Hypothalamus (tissue), 51 donors: Measurements from ENCODE around the gene RIC1.
"Not testable (repeated sequence)": the region's sequence is repeated elsewhere in the genome, so short reads cannot be mapped to it uniquely, and the experiment has no call there.

Source experiments
- DNase-seq, 51 donors: peaks; one replicate each; lab custom pipeline; 2025; lab: John Stamatoyannopoulos, UW

RIC1 gene

DNA sequence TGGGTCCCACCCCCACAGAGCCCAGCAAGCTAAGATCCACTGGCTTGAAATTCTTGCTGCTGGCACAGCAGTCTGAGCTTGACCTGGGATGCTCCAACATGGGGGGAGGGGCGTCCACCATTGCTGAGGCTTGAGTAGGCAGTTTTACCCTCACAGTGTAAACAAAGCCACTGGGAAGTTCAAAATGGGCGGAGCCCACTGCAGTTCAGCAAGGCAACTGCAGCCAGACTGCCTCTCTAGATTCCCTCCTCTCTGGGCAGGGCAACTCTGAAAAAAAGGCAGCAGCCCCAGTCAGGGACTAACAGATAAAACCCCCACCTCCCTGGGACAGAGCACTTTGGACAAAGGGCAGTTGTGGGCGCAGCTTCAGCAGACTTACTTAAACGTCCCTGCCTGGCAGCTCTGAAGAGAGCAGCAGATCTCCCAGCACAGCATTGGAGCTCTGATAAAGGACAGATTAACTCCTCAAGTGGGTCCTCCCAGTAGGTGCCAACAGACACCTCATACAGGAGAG, 150.9 kb downstream of the RIC1 start:
- DNase-seq: not testable (repeated sequence)

DNA sequence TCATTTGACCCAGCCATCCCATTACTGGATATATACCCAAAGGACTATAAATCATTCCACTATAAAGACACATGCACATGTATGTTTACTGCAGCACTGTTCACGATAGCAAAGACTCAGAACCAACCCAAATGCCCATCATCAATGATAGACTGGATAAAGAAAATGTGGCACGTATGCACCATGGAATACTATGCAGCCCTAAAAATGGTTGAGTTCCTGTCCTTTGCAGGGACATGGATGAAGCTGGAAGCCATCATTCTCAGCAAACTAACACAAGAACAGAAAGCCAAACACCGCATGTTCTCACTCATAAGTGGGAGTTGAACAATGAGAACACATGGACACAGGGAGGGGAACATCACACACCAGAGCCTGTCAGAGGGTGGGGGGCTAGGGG, 154.5 kb downstream of the RIC1 start:
- not testable (repeated sequence) for DNase-seq

DNA sequence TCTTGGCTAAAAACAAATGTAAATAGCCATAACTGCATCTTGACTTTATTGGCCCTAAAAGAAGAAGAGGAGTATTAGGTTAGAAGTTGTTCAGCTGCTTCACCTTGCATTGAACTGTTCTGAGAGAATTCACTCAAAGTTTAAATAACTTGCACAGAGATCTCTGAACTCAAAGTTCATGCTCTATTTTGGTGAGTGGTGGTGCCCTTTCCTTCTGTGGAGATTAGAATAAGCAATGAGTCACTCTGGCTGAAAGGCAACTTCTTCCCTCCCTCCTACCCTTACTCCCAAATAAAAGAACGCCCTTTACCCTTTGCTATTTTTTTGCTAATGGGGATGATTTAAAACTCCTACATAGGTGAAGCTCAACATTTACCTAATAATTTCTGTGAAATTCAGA, 155.1 kb downstream of the RIC1 start:
- no peak for DNase-seq

DNA sequence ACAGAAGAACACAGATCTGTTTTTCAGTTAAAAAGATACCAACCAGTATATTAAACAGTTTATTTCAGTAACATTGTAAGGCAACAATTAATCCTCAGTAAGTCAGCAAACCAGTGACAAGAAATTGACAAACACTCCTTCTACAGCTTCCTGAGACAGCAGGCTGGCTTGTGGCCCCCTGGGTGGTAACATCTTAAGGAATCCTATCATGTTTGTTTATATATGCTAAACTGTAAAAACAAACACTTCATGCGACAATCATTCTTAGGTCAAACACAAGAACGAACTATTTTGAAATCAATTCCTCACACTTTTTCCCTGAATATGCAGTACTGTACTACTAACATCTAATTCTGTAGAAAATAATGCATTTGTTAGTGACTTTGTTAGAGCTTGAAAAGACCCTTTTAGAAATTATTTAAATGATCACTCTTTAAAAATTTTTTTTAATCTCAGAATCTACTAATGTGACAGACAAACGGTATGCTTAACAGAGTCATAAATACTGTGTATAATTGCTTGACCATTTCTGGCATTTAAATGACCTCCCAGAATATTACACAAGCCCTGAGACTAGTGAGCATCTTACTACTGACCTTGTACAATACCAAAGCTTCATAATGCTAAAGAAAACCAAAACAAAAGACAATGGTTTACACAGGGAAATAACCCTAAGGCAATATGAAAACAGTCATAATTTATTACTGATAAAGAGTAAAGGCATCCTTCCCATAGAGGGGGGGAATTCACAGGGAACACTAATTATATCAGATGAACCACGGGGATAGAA, 155.8 kb downstream of the RIC1 start:
- DNase-seq: no peak

DNA sequence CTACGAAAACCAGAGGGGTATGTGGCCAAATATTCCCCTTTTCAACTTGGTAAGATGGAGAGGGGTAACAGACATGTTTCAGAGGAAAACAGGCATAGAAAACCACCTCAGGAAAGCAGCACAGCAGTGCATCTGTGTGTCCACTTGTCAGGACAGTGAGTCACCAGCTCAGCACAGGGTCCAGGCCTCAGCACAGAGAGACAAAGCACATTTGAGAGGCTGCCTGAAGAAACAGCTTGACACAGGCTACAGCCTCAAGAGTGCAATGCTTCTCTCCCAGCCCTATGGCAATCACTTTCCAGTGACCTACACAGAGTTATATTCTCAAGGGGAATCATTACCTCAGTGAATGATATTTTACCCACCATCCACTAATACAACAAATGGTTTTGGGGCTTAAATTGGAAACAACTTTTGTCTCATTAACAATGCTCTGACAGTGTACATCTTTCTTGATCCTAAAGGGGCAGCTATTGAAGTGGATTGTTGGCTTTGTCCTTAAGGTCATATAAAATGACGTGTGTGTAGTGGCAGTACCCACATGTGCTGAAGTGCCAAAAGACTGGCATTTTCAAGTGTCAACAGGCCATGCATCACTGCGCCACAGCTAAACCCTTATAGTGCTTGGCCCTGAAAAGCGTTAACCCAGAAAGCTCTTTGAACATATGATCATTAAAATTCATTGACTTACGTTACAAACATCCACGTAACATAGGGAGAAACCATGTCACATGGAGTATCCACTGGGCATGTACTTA, 157.6 kb downstream of the RIC1 start:
- peak in 20 of 51 donors; percentile 3 to 55 (median 20) for DNase-seq

DNA sequence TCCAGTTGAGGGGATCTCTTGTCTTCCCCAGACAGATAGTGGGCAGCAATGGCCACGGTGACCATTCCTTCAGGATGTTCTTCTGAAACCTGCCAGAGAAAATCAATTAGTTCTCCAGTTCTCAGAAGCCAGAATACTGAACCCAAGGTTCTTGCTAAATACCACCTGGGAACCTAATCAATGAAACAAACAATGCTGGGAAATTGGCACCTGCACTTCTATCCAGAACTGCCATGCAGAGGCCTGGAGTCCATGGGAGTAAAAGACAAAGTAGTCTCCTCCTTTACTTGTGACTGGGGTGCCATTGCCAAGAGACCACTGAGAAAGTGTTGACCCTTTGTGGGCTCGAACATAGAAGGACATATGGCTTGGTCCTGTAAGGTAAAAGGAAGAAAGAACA, 158.3 kb downstream of the RIC1 start:
- DNase-seq: no peak

DNA sequence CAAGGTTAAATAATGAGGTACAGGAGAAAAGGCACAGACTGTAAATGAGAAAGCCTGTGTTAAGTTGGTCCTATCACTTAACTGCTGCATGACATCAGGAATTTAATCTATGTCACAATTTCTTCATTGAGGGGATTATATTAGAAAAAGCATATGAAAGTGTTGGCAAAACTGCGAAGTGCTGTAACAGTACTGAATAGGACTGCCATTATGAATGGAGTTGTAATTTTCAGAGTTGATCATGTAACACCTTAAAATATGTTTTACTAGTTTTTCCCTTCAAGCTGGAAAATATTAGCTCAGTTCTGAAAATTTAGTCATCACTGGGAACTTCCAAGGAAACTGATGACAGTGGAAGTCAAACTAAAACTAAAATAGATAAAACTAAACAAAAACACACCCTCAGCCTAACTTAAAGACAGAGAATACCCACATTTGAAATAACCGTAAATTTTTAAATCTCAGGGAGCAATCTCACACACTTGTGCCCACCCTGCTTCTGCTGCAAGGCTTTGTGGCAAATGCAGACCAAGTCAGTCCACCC, 158.9 kb downstream of the RIC1 start:
- DNase-seq: no peak

DNA sequence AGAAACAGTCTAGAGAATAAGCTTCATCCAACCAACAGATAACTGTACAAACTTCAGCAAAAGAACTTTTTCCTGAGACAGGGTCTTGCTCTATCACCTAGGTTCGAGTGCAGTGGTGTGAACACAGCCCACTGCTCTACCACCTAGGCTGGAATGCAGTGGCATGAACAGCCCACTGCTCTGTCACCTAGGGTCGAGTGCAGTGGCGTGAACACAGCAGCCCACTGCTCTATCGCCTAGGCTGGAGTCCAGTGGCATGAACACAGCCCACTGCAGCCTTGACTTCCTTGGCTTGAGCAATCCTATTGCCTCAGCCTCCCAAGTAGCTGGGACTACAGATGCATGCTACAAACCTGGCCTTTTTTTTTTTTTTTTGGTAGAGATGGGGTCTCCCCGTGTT, 160.6 kb downstream of the RIC1 start:
- no peak for DNase-seq

DNA sequence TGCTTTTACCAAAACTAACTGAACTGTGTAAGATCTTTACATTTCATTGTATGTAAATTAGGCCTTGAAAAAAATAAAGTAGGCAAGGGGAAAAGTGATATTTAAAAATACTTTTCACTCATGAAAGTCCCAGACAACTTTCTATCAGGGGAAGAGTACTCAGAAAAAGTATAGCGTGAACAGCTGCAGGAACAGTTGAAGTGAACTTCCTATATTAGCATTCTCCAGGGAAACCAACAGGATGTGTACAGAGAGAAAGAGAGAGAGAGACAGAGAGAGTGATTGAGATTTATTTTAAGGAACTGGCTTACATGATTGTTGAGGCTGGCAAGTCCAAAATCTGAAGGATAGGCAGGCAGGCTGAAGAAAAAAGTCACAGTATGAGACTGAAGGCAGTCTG, 162.0 kb downstream of the RIC1 start:
- no peak for DNase-seq

DNA sequence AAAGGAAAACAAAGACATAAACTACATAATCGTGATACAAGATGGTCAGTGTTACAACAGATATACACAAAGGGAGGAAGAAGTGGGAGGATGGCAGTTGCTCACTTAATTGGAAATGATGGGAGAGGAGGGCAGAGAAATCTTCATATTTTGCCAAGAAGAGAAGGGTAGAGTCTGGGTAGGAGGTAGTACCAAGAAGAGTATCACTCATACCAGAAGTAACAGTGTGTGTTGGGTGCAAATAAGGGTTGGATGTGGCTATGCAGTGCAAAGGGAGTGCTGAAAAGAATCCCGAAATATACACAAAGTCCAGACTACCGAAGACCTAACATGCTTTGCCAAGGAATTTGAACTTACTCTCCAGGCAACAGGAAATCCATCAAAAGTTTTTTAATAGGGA, 163.0 kb downstream of the RIC1 start:
- no peak for DNase-seq

DNA sequence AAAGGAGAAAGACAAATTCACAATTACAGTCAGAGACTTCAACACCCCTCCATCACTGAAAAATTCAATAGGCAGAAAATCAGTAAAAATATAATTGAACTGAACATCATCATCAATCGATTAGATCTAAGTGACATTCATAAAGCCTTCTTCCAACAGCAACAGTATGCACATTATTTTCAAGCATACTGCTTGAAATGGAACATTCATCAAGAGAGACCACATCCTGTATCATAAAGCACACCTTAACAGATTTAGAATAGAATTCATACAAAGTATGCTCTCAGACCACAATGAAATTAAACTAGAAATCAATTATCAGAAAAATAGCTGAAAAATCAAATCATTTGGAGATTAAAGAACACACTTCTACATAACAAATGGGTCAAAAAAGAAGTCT, 164.9 kb downstream of the RIC1 start:
- no peak for DNase-seq

DNA sequence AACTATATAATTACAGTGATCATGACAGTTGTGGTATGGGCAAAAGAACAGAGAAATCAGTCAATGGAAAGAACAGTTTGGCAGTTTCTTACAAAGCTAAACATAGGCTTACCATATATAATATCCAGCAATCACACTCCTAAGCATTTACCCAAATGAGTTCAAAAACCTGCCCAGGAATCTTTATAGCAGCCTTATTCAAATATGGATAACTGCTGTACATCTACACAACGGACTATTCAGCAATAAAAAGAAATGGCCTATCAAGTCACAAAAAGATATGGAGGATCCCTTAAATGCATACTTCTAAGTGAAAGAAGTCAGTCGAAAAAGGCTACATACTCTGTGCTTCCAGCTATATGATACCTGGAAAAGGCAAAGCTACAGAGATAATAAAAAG, 167.4 kb downstream of the RIC1 start:
- DNase-seq: no peak

DNA sequence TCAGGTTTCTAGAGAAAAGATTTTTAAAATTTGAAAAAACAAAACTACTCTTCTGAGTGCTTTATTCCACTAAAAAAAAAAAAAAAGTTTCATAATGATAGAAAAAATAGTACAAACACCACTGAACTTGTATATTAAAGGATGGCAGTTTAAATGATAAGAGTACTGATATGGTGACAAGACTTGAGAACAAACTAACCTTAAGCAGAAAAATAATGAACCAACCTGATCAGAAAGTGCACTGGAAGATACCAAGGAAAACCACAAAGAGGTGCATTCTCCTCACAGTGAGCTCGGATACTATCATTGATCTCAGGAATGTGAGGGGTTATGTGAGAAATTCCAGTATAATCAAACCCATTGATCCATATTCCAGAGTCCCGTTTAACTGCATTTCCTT, 169.7 kb downstream of the RIC1 start:
- no peak for DNase-seq

DNA sequence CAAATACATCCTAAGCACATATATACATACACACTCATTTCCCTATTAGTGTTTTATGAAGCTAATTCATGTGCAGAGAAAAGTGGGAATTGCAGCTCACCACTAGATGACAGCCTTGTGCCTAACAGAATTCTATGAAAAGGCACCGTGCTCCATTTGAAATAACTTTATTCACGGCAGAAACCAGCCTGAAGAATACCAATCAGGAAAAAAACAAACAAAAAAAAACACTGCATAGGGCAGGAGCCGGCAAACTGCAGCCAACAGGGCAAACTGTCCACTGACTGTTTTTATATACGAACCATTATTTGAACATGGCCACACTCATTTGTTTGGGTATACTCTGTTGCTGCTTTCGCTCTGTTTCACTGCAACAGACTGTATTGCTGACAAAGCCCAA, 170.4 kb downstream of the RIC1 start:
- peak in 15 of 51 donors; percentile 8 to 69 (median 27) for DNase-seq

DNA sequence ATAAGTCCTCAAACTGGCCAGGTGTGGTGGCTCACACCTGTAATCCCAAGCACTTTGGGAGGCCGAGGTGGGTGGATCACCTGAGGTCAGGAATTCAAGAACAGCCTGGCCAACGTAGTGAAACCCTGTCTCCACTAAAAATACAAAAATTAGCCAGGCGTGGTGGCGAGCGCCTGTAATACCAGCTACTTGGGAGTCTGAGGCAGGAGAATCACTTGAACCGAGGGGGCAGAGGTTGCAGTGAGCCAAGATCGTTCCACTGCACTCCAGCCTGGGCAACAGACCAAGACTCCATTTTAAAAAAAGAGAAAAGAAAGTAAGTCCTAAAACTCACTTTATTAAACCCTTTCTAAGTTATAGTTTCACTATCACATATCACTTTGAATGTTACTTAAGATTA, 171.5 kb downstream of the RIC1 start:
- not testable (repeated sequence) for DNase-seq

DNA sequence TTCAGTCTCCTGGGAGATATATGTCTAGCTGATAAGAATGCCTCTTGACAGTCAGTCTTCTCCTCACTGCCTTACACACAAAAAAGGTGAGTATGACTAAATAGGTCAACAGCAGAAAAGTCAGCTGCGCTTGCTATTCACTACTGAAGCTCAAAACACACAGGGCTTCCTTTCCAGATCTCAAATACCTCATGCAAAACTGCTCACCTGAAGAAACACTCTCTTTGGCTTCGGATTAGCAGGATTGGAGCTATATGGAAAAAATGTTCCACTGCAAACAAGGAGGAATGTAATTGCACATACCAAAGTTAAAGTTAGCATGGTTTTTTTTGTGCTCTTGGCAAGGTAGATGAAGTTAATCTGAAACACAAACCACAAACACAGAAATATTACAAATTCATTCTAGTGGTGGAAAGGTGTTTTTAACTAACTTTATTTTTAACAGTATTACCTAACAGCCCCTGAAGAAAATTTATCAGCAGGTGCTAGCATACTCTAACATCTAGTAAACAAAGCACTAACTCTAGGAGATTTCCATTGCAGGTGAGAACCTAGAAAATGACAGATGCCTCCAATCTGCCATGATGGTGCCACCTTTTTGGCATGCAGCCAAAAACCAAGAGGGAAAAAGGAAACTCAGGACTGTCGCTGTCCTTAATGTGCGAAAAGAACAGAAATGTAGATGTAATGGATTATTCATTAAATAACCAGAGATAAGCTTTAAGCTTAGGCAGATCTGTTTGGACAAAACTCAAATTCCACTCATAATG, 172.2 kb downstream of the RIC1 start:
- no peak for DNase-seq

DNA sequence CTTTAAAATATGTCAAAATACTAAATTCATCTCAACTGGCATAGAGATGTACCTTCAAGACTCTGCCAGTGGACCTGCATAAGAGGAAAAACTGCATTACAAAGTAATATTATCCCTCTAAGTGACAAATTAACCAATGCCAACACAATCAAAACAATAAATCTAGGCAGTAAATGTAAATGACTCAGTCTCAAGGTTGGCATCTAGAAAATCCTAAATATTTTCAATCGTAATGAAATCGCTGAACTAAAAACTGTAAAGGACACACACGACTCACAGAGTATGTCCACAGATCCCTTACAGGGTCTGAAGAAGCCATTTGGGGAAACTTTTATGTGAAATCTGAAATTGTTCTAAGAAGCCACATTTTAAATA, 172.8 kb downstream of the RIC1 start:
- no peak for DNase-seq

DNA sequence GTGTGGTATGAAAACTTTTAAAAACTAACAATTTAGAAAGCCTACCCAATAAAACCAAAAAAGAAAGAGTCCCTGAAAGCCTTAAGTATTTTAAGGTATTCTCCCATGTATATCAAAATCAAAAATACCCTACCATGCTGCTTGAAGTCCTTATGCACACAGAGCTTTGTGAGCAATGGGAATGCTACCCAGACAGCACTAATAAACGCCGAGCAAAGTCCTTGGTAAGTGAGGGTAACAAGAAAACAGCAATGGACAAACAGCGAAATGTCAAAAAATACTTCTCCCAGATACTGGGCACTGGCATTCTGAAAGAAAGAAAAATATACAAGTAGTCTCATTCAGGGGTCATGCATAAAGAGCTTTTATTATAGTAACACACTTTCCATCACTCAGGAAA, 176.6 kb downstream of the RIC1 start:
- DNase-seq: no peak

DNA sequence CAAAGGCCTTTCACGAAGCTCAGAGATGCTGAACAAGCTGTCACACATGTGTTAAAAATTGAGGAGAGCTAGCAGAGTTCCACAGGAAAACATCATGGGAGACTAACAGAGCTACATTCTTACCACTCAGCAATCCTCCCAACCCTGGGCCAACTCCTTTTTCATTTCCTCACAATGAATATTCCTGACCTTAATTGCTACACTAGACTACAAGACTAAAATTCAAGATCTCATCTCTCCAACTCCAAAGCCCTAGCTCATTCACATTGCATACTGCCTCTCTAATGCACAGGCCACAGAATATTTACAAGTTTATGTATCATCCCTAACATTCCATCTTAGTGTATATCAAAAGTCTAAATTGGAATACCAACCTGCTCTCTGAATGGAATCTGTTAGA, 182.8 kb downstream of the RIC1 start:
- DNase-seq: no peak

DNA sequence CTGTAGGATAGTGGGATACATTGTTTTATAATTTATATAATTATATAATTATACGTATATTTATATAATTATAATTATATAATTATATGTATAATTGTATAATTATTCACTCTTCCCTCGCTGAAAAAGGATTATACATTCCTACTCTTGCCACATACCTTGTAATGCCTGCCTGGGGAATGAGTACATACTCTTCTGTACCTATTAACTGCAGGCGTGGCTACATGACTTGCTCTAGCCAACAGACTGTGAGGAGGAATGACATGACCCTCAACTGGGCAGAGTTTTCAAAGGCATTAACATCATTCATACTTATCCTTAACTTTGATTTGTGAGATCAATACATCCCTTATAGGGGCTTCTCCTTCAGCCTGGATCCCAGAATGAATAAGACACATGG, 184.9 kb downstream of the RIC1 start:
- DNase-seq: no peak

DNA sequence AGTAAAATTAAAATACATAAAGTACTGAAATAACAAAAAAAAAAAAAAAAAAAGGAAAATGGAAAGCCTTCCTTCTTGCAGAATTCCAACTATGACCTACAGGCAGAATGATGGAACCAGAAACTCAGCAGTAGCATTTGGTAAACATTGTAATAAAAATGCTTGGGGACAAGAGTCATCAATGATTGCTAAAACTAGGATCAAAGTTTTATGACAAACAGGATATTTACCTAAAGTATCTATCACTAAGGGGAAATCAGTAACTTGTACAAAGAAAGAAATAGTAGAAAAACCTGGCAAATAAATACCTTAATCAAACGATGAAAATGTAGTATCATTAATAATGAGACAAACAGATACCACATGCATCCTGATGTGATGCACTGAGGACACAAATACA, 186.6 kb downstream of the RIC1 start:
- no peak for DNase-seq
